K562 (cell line): ENCODE data around the gene CPNE6. TPM values are rescaled to one million over a fixed set of nuclear protein-coding genes. Genes with fewer than 3 reads are reported as not detected.

Experiments used
- ATAC-seq: fragments of 200-7000 bp; cut with Tn5 transposase; 3 replicates; pipeline ENCODE4 v1.9.1; 2020; ENCODE audit warnings: moderate library complexity
- BruUV-seq: library from RNA; stranded (reverse); fragments of 400-500 nt; replicated peaks from 2 replicates; lab custom pipeline; 2021; lab: Mats Ljungman, UMichigan
- CTCF ChIA-PET: fragments of 300-600 bp; formaldehyde crosslinking; extraction: SDS; loops from one replicate; lab custom pipeline; 2021; ENCODE audit warnings: low intra/inter-chr PET ratio; lab: Yijun Ruan, JAX
- POLR2A ChIA-PET: fragments of 300-600, 350-650 bp; sonication (Branson Sonifier 250); formaldehyde crosslinking; extraction: SDS; loops from one replicate; lab custom pipeline; 2021; ENCODE audit warnings: antibody characterized with exemption, inconsistent platforms; lab: Yijun Ruan, JAX
- DNase-seq, 4 experiments: peaks; one replicate each; pipeline versions ENCODE4 v3.0.0 to v3.0.0-alpha.2; 2011 to 2018; ENCODE audit warnings: low spot score in 3 of 4, mixed read lengths in 3 of 4; ENCODE audit errors: extremely low read depth in 1 of 4
- FAIRE-seq: peaks from 2 replicates; lab custom pipeline; 2011; peaks lifted over from hg19 to GRCh38; lab: Jason Lieb, UNC
- H2AFZ ChIP-seq: 2 replicates; pipeline ENCODE4 v1.6.0; 2011; ENCODE audit warnings: low read depth, low read length, control low read depth, inconsistent platforms
- H3K27ac ChIP-seq: fragments of 200-600 bp; 3 replicates; pipeline ENCODE4 v1.8.0; 2011; ENCODE audit warnings: low read depth, mild to moderate bottlenecking, control low read depth, inconsistent platforms, low read length, moderate library complexity, mixed read lengths; ENCODE audit errors: extremely low read depth
- H3K27me3 ChIP-seq, 2 experiments: fragments of 300-600 bp in 1 of 2; 2 replicates in 1 of 2; 3 replicates in 1 of 2; pipeline versions ENCODE4 v1.6.0 to v1.8.0; 2011; ENCODE audit warnings: inconsistent platforms in 2 of 2, low read length in 2 of 2, mild to moderate bottlenecking in 1 of 2, mixed read lengths in 1 of 2, moderate library complexity in 1 of 2; ENCODE audit not compliant: control insufficient read depth in 2 of 2, insufficient read depth in 2 of 2
- H3K36me3 ChIP-seq: fragments of 300-600 bp; 3 replicates; pipeline ENCODE4 v1.8.0; 2011; ENCODE audit warnings: mild to moderate bottlenecking, low read length, inconsistent platforms; ENCODE audit not compliant: control insufficient read depth, insufficient read depth
- H3K4me1 ChIP-seq, 2 experiments: fragments of 200-600 bp in 1 of 2; replicated peaks in 1 of 2; 2 replicates in 1 of 2; 3 replicates in 1 of 2; pipeline versions ENCODE4 v1.5.1 to v1.8.0; 2011; ENCODE audit warnings: inconsistent platforms in 2 of 2, low read length in 2 of 2, mild to moderate bottlenecking in 1 of 2, mixed read lengths in 1 of 2, moderate library complexity in 1 of 2; ENCODE audit not compliant: control insufficient read depth in 2 of 2, insufficient read depth in 2 of 2
- H3K4me2 ChIP-seq: 2 replicates; pipeline ENCODE4 v1.6.1; 2011; ENCODE audit warnings: low read length, control low read depth, inconsistent platforms, mixed read lengths; ENCODE audit not compliant: insufficient read depth
- H3K4me3 ChIP-seq: fragments of 200-600 bp; sonication (generic), shearing (Covaris generic); 2 replicates; pipeline ENCODE4 v1.5.1; 2016; ENCODE audit warnings: control low read depth, inconsistent platforms
- H3K79me2 ChIP-seq: fragments of 200-600 bp; 3 replicates; pipeline ENCODE4 v1.8.0; 2011; ENCODE audit warnings: low read length, inconsistent platforms; ENCODE audit not compliant: control insufficient read depth, insufficient read depth
- H3K9ac ChIP-seq, 2 experiments: 2 replicates each; pipeline versions ENCODE4 v1.6.0 to v1.6.1; 2011; ENCODE audit warnings: low read depth in 2 of 2, low read length in 2 of 2, control low read depth in 1 of 2, inconsistent platforms in 1 of 2, mild to moderate bottlenecking in 1 of 2, mixed read lengths in 1 of 2; ENCODE audit not compliant: insufficient read depth in 1 of 2
- H3K9me1 ChIP-seq: one replicate; pipeline ENCODE4 v1.6.0; 2011; ENCODE audit warnings: inconsistent platforms, mild to moderate bottlenecking, low read length, moderate library complexity; ENCODE audit not compliant: control insufficient read depth, insufficient read depth
- H3K9me3 ChIP-seq: replicated peaks from 2 replicates; pipeline ENCODE4 v1.5.1; 2011; ENCODE audit warnings: low read depth, low read length, inconsistent platforms; ENCODE audit not compliant: control insufficient read depth, insufficient read depth
- H4K20me1 ChIP-seq: replicated peaks from 2 replicates; pipeline ENCODE4 v1.6.1; 2011; ENCODE audit warnings: low read length, inconsistent platforms, mixed read lengths; ENCODE audit not compliant: control insufficient read depth, insufficient read depth
- HDAC6 ChIP-seq: IDR thresholded peaks from 2 replicates; pipeline ENCODE4 v1.6.1; 2012; ENCODE audit warnings: low read depth, mild to moderate bottlenecking, control low read depth, inconsistent platforms, low read length, moderate library complexity
- KLF10 ChIP-seq: fragments of 250-450 bp; sonication (Bioruptor Pico); IDR thresholded peaks from 2 replicates; pipeline ENCODE4 v1.6.1; 2021; ENCODE audit warnings: matching md5 sums
- NFIC ChIP-seq: fragments of 450-650 bp; IDR thresholded peaks from 2 replicates; pipeline ENCODE4 v1.6.1; 2017; ENCODE audit warnings: mild to moderate bottlenecking, inconsistent platforms
- POLR2B ChIP-seq: fragments of 450-650 bp; IDR thresholded peaks from 2 replicates; pipeline ENCODE4 v1.6.1; 2018; ENCODE audit warnings: low read depth; ENCODE audit not compliant: partially characterized antibody
- RFX1 ChIP-seq: fragments of 450-650 bp; IDR thresholded peaks from 2 replicates; pipeline ENCODE4 v1.6.1; 2016; ENCODE audit warnings: mild to moderate bottlenecking, moderate library complexity
- TBL1XR1 ChIP-seq, 2 experiments: IDR thresholded peaks; 2 replicates each; pipeline ENCODE4 v1.6.1; 2012; ENCODE audit warnings: improper control_type of control experiment in 2 of 2, low read length in 2 of 2, mild to moderate bottlenecking in 1 of 2
- WGBS: fragments of 100-300 bp; shearing (Covaris generic); methylation state at CpG from one replicate; pipeline ENCODE4 v1.1.6; 2016; ENCODE audit warnings: low coverage, mixed read lengths; ENCODE audit not compliant: insufficient coverage; ENCODE audit errors: missing lambda C conversion rate; 5-methylcytosine and 5-hydroxymethylcytosine counted together
- in situ Hi-C: fragments of 300-500 bp; cut with MboI; formaldehyde crosslinking; loops from 4 replicates; pipeline ENCODE4 v1.15.0; 2018; ENCODE audit warnings: inconsistent platforms, mixed read lengths
- intact Hi-C: fragments of 100-400 bp; cut with micrococcal nuclease; formaldehyde crosslinking; loops from 2 replicates; pipeline ENCODE4 v1.14.2; 2022
- polyA plus RNA-seq, 8 experiments: library from polyadenylated mRNA; depleted of rRNA in 4 of 8; stranded (reverse) in 5 of 8; unstranded in 3 of 8; fragments of >200 nt; fragmentation: Nextera tagmentation in 2 of 8; fragmentation: Illumina TruSeq in 1 of 8; extraction: Ambion mirVana in 2 of 8; extraction: Trizol in 1 of 8; gene quantifications; 2 replicates each; pipeline versions ENCODE4 v1.2.1 to v1.2.3, GENCODE V29; 2011 to 2014; ENCODE audit warnings: inconsistent platforms in 1 of 8, missing spikeins in 1 of 8
- total RNA-seq, 7 experiments: library from RNA; depleted of rRNA in 6 of 7; stranded (reverse); fragments of >200 nt in 6 of 7; fragmentation: Illumina TruSeq in 2 of 7; extraction: Trizol in 2 of 7; gene quantifications; 2 replicates each; pipeline versions ENCODE4 v1.2.1 to v1.2.3, GENCODE V29; 2011 to 2021; ENCODE audit warnings: low replicate concordance in 1 of 7
- TF ChIP-seq, protein P1 (sequence below): fragments of 450-650 bp; IDR thresholded peaks from 2 replicates; pipeline ENCODE4 v1.6.1; 2017; ENCODE audit warnings: antibody characterized with exemption, mild to moderate bottlenecking

The CPNE6 gene
- total and polyA plus RNA-seq, 9 of the 15 experiments (the other 6 are each of a cell fraction or from before 2014, with no cell fraction given), result not detected

GRCh38 chr14:24084440-24084839, 13.1 kb downstream of the CPNE6 start:
- ChIA-PET POLR2A (interaction anchor here (0.5 to 1.0 kb wide), 2 partner anchors 10 to 20 kb away, joined by 3 read pairs; no protein-coding TSS in a partner anchor), CTCF (interaction anchor here (0.6 kb wide), 1 partner anchor 301 kb away, joined by 4 read pairs; no protein-coding TSS in a partner anchor)
- in situ Hi-C loops (no loop called here), intact Hi-C loops (no loop called here)
- DNase-seq, result peak in 1 of 4 experiments; percentile 13
- Histone ChIP-seq H3K4me2 (no peak overlapping the region), H2AFZ (no peak overlapping the region), H3K4me3 (no peak overlapping the region), H3K27ac (no peak overlapping the region), H3K4me1 (peaks cover 18 to 28% of the 10 kb centered on the region in 2 experiments), H3K36me3 (no peaks in the 10 kb centered on the region), H3K27me3 (no peaks in the 10 kb centered on the region), H3K9ac (no peak overlapping the region), H4K20me1 (no peaks in the 10 kb centered on the region), H3K79me2 (no peaks in the 10 kb centered on the region), H3K9me3 (no peaks in the 10 kb centered on the region), H3K9me1 (no peaks in the 10 kb centered on the region)
- no TSS peak for BruUV-seq
- WGBS, result 91% methylated on average over 2 of the region's 2 CpGs
- no peak for FAIRE-seq
- TF ChIP-seq RFX1 (no peak), NFIC (0 out of 2 replicates have a peak, but pooled peaks have one; percentile 7)
- ATAC-seq, result no peak

- H4K20me1 ChIP-seq, result no peaks in the 10 kb centered on the region
- TF ChIP-seq HDAC6 (no peak), POLR2B (no peak), TBL1XR1 (IDR thresholded peaks at IDR 0.05; ENCODE audit: low read length in 2 of 2) (no peak), KLF10 (no peak)
- TF ChIP-seq, protein P1, sequence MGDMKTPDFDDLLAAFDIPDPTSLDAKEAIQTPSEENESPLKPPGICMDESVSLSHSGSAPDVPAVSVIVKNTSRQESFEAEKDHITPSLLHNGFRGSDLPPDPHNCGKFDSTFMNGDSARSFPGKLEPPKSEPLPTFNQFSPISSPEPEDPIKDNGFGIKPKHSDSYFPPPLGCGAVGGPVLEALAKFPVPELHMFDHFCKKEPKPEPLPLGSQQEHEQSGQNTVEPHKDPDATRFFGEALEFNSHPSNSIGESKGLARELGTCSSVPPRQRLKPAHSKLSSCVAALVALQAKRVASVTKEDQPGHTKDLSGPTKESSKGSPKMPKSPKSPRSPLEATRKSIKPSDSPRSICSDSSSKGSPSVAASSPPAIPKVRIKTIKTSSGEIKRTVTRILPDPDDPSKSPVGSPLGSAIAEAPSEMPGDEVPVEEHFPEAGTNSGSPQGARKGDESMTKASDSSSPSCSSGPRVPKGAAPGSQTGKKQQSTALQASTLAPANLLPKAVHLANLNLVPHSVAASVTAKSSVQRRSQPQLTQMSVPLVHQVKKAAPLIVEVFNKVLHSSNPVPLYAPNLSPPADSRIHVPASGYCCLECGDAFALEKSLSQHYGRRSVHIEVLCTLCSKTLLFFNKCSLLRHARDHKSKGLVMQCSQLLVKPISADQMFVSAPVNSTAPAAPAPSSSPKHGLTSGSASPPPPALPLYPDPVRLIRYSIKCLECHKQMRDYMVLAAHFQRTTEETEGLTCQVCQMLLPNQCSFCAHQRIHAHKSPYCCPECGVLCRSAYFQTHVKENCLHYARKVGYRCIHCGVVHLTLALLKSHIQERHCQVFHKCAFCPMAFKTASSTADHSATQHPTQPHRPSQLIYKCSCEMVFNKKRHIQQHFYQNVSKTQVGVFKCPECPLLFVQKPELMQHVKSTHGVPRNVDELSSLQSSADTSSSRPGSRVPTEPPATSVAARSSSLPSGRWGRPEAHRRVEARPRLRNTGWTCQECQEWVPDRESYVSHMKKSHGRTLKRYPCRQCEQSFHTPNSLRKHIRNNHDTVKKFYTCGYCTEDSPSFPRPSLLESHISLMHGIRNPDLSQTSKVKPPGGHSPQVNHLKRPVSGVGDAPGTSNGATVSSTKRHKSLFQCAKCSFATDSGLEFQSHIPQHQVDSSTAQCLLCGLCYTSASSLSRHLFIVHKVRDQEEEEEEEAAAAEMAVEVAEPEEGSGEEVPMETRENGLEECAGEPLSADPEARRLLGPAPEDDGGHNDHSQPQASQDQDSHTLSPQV, result no peak
- peaks cover 14 to 25% of the 10 kb centered on the region in 2 experiments for H3K4me1 ChIP-seq
- CTCF ChIA-PET, result interaction anchor here (0.6 kb wide), 1 partner anchor 300 kb away, joined by 4 read pairs; no protein-coding TSS in a partner anchor
- H3K4me2 ChIP-seq, result no peak overlapping the region
- ATAC-seq (no peak), DNase-seq (no peak), FAIRE-seq (no peak)
- no TSS peak for BruUV-seq
- H3K36me3 ChIP-seq, result no peaks in the 10 kb centered on the region
- intact Hi-C loops (no loop called here), in situ Hi-C loops (loop anchor here (5.0 kb wide), 1 partner anchor 73 kb away; no protein-coding TSS in a partner anchor)
- H3K9ac ChIP-seq, result no peak overlapping the region
- POLR2A ChIA-PET, result no interaction called here
- H3K4me3 ChIP-seq, result no peak overlapping the region
- H3K27me3 ChIP-seq, result no peaks in the 10 kb centered on the region
- 82% methylated on average over 3 of the region's 3 CpGs for whole genome bisulfite sequencing
- no peaks in the 10 kb centered on the region for H3K9me1 ChIP-seq
- no peaks in the 10 kb centered on the region for H3K9me3 ChIP-seq
- H3K27ac ChIP-seq, result no peak overlapping the region
- H2AFZ ChIP-seq, result no peak overlapping the region
- no peaks in the 10 kb centered on the region for H3K79me2 ChIP-seq
Measured at GRCh38 chr14:24085215-24085614, 13.9 kb downstream of the CPNE6 start.
